HL-60 (cell line): ENCODE measurements around the gene FAM83D.

ENCODE experiments used
- DNase-seq, 2 experiments: peaks; one replicate each; pipeline ENCODE4 v3.0.0-alpha.2; 2010 to 2020; ENCODE audit warnings: low read depth in 1 of 2, low spot score in 1 of 2
- H3K27ac ChIP-seq: fragments of 250-450 bp; sonication (Bioruptor Pico); replicated peaks from 2 replicates; pipeline ENCODE4 v1.5.1; 2020; ENCODE audit warnings: mild to moderate bottlenecking, moderate library complexity
- H3K27me3 ChIP-seq: fragments of 250-450 bp; sonication (Bioruptor Pico); 2 replicates; pipeline ENCODE4 v1.5.1; 2021; ENCODE audit warnings: mild to moderate bottlenecking, moderate library complexity; ENCODE audit not compliant: insufficient read depth, poor library complexity, severe bottlenecking
- H3K4me3 ChIP-seq: replicated peaks from 2 replicates; pipeline ENCODE4 v1.5.1; 2011; ENCODE audit warnings: mild to moderate bottlenecking, control low read depth, low read length; ENCODE audit not compliant: insufficient read depth
- CTCF ChIP-seq: IDR thresholded peaks from one replicate; pipeline ENCODE4 v1.5.1; 2011; ENCODE audit warnings: low read length, control low read depth, inconsistent platforms; ENCODE audit not compliant: insufficient read depth
- GABPA ChIP-seq: IDR thresholded peaks from 2 replicates; pipeline ENCODE4 v1.6.1; 2012; ENCODE audit warnings: low read depth
- POLR2AphosphoS5 ChIP-seq: IDR thresholded peaks from 2 replicates; pipeline ENCODE4 v1.6.1; 2012; ENCODE audit warnings: low read depth
- SPI1 ChIP-seq: IDR thresholded peaks from 2 replicates; pipeline ENCODE4 v1.6.1; 2012; ENCODE audit warnings: low read depth, mild to moderate bottlenecking, borderline replicate concordance
- TF ChIP-seq, protein P1 (sequence below): IDR thresholded peaks from 2 replicates; pipeline ENCODE4 v1.6.1; 2012; ENCODE audit warnings: low read depth; ENCODE audit not compliant: insufficient replicate concordance

The FAM83D gene

DNA sequence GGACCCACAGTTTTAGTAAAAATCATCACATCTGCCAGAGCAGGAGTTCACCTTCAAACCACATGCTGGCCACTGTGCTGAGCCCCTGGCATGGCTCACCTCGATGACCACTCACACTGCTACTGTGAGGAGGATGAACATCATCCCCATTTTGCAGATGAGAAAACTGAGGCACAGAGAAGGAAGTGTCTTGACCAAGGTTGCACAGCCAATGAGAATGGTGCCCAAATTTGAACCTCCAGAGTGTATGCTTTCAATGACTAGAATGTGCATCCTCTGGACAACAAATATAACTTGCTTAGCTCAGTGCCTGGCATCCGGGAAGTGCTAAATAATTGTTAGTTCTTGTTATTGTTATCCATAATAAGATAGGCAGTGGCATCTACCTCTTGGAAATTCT, 37.2 kb upstream of the FAM83D start:
- Histone ChIP-seq H3K27me3 (peaks cover 8% of the 10 kb centered on the region), H3K27ac (no peak overlapping the region), H3K4me3 (no peak overlapping the region)
- TF ChIP-seq POLR2AphosphoS5, result no peak
- TF ChIP-seq CTCF, result no peak
- TF ChIP-seq, protein P1, sequence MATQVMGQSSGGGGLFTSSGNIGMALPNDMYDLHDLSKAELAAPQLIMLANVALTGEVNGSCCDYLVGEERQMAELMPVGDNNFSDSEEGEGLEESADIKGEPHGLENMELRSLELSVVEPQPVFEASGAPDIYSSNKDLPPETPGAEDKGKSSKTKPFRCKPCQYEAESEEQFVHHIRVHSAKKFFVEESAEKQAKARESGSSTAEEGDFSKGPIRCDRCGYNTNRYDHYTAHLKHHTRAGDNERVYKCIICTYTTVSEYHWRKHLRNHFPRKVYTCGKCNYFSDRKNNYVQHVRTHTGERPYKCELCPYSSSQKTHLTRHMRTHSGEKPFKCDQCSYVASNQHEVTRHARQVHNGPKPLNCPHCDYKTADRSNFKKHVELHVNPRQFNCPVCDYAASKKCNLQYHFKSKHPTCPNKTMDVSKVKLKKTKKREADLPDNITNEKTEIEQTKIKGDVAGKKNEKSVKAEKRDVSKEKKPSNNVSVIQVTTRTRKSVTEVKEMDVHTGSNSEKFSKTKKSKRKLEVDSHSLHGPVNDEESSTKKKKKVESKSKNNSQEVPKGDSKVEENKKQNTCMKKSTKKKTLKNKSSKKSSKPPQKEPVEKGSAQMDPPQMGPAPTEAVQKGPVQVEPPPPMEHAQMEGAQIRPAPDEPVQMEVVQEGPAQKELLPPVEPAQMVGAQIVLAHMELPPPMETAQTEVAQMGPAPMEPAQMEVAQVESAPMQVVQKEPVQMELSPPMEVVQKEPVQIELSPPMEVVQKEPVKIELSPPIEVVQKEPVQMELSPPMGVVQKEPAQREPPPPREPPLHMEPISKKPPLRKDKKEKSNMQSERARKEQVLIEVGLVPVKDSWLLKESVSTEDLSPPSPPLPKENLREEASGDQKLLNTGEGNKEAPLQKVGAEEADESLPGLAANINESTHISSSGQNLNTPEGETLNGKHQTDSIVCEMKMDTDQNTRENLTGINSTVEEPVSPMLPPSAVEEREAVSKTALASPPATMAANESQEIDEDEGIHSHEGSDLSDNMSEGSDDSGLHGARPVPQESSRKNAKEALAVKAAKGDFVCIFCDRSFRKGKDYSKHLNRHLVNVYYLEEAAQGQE, result no peak
- no peak for TF ChIP-seq SPI1
- no peak for TF ChIP-seq GABPA
- DNase-seq, result no peak

DNA sequence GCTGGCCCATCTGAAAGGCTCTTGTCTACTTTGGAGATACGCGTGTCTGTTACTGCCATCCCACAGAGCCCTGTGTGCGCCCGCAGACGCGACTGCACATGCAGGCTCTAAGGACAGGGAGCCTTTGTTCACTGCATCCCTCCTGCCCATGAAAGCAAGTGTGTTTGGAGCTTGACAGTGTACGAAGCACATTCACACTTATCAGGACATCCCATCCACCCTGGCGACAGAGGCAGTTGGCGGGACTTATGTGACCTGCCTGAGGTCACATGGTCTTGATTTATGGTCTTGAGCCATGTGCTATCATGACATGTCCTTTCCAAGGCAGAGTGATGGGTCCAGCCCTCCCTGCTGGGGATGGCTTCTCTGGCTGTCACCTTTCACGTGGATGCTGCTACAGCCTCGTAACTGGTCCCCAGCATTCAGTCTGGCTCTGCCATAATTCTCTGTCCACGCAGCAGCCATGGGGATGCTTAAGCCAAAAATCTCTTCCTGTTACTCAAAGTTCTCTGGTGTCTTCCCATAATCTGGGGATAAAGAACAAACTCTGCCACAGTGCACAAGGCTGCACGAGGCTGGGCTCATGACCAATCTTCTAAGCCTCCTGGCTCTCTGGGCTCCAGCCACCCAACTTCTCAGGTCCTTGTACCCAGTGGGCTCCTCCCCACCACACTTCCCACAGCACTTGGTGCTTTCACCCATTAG, 36.3 kb upstream of the FAM83D start:
- TF ChIP-seq GABPA (no peak), SPI1 (no peak), POLR2AphosphoS5 (no peak), CTCF (no peak)
- TF ChIP-seq, protein P1, result no peak
- no peak for DNase-seq
- H3K27ac ChIP-seq, result no peak overlapping the region
- peaks cover 8% of the 10 kb centered on the region for H3K27me3 ChIP-seq
- H3K4me3 ChIP-seq, result no peak overlapping the region

- TF ChIP-seq GABPA (no peak), POLR2AphosphoS5 (no peak), CTCF (no peak), SPI1 (no peak)
- TF ChIP-seq, protein P1, result no peak
- Histone ChIP-seq H3K4me3 (no peak overlapping the region), H3K27me3 (peaks cover 8% of the 10 kb centered on the region), H3K27ac (no peak overlapping the region)
- DNase-seq, result no peak
These were observed 35.8 kb upstream of the FAM83D start for GRCh38 chr20:38890497-38890818.
